HL-60 (cell line): ENCODE measurements around the gene TCEAL6.
A peak's percentile ranks its signal among the peaks of the same experiment; 100 is the strongest.
"Not testable (repeated sequence)": the region's sequence is repeated elsewhere in the genome, so short reads cannot be mapped to it uniquely, and the experiment has no call there.

Experiments
- DNase-seq, 2 experiments: peaks; one replicate each; pipeline ENCODE4 v3.0.0-alpha.2; 2010 to 2020; ENCODE audit warnings: low read depth in 1 of 2, low spot score in 1 of 2
- H3K27ac ChIP-seq: fragments of 250-450 bp; sonication (Bioruptor Pico); replicated peaks from 2 replicates; pipeline ENCODE4 v1.5.1; 2020; ENCODE audit warnings: mild to moderate bottlenecking, moderate library complexity
- H3K27me3 ChIP-seq: fragments of 250-450 bp; sonication (Bioruptor Pico); 2 replicates; pipeline ENCODE4 v1.5.1; 2021; ENCODE audit warnings: mild to moderate bottlenecking, moderate library complexity; ENCODE audit not compliant: insufficient read depth, poor library complexity, severe bottlenecking
- H3K4me3 ChIP-seq: replicated peaks from 2 replicates; pipeline ENCODE4 v1.5.1; 2011; ENCODE audit warnings: mild to moderate bottlenecking, control low read depth, low read length; ENCODE audit not compliant: insufficient read depth
- CTCF ChIP-seq: IDR thresholded peaks from one replicate; pipeline ENCODE4 v1.5.1; 2011; ENCODE audit warnings: low read length, control low read depth, inconsistent platforms; ENCODE audit not compliant: insufficient read depth
- GABPA ChIP-seq: IDR thresholded peaks from 2 replicates; pipeline ENCODE4 v1.6.1; 2012; ENCODE audit warnings: low read depth
- POLR2AphosphoS5 ChIP-seq: IDR thresholded peaks from 2 replicates; pipeline ENCODE4 v1.6.1; 2012; ENCODE audit warnings: low read depth
- REST ChIP-seq: IDR thresholded peaks from 2 replicates; pipeline ENCODE4 v1.6.1; 2012; ENCODE audit warnings: low read depth; ENCODE audit not compliant: insufficient replicate concordance
- SPI1 ChIP-seq: IDR thresholded peaks from 2 replicates; pipeline ENCODE4 v1.6.1; 2012; ENCODE audit warnings: low read depth, mild to moderate bottlenecking, borderline replicate concordance

The TCEAL6 gene

GRCh38 chrX:102154218-102154860 is 12.1 kb upstream of the TCEAL6 start:
- Histone ChIP-seq H3K4me3 (no peak overlapping the region), H3K27me3 (no peaks in the 10 kb centered on the region), H3K27ac (no peak overlapping the region)
- TF ChIP-seq GABPA: no peak
- TF ChIP-seq CTCF: no peak
- TF ChIP-seq POLR2AphosphoS5: no peak
- TF ChIP-seq REST: no peak
- TF ChIP-seq SPI1: no peak
- DNase-seq: no peak

- H3K4me3 ChIP-seq, DNase-seq, H3K27me3 ChIP-seq, H3K27ac ChIP-seq: not testable (repeated sequence)
Observed at GRCh38 chrX:102141631-102142030, 650 bp downstream of the TCEAL6 start.

GRCh38 chrX:102140876-102141275 is 1.4 kb downstream of the TCEAL6 start:
- not testable (repeated sequence) for H3K27ac ChIP-seq, DNase-seq, H3K27me3 ChIP-seq, H3K4me3 ChIP-seq

- DNase-seq: no peak
- no peaks in the 10 kb centered on the region for H3K27me3 ChIP-seq
- peak; percentile 75 for TF ChIP-seq REST
- no peak for TF ChIP-seq CTCF
- TF ChIP-seq POLR2AphosphoS5: no peak
- no peak for TF ChIP-seq GABPA
- no peak for TF ChIP-seq SPI1
Observed at GRCh38 chrX:102138064-102138463, 4.2 kb downstream of the TCEAL6 start.

GRCh38 chrX:102129473-102129872 is 12.8 kb downstream of the TCEAL6 start:
- TF ChIP-seq POLR2AphosphoS5: no peak
- TF ChIP-seq CTCF: no peak
- TF ChIP-seq GABPA: no peak
- no peak for TF ChIP-seq REST
- TF ChIP-seq SPI1: no peak
- no peak for DNase-seq
- Histone ChIP-seq H3K27ac (no peak overlapping the region), H3K4me3 (no peak overlapping the region), H3K27me3 (peaks cover 8% of the 10 kb centered on the region)

More at GRCh38 chrX:102138064-102138463, 4.2 kb downstream of the TCEAL6 start:
- H3K4me3 ChIP-seq: no peak overlapping the region
- no peak overlapping the region for H3K27ac ChIP-seq
